ENCODE results near the gene FNDC1.

FNDC1 gene

GRCh38 chr6:159170999-159171712 lies 2.0 kb downstream of the FNDC1 start:
- H3K4me3 ChIP-seq (ENCODE audit: low read depth, low read length) = no peak overlapping the region
- no peak for TF ChIP-seq CTCF (IDR thresholded peaks at IDR 0.05; ENCODE audit: borderline replicate concordance, insufficient read depth, low read depth, low read length)

GRCh38 chr6:159172091-159172491 lies 2.9 kb downstream of the FNDC1 start:
- H3K4me3 ChIP-seq (ENCODE audit: low read depth, low read length) = no peak overlapping the region
- TF ChIP-seq CTCF (IDR thresholded peaks at IDR 0.05; ENCODE audit: borderline replicate concordance, insufficient read depth, low read depth, low read length) = no peak

GRCh38 chr6:159174263-159174969 lies 5.2 kb downstream of the FNDC1 start:
- no peak overlapping the region for H3K4me3 ChIP-seq (ENCODE audit: low read depth, low read length)
- TF ChIP-seq CTCF (IDR thresholded peaks at IDR 0.05; ENCODE audit: borderline replicate concordance, insufficient read depth, low read depth, low read length) = peak; percentile 96

- TF ChIP-seq CTCF (IDR thresholded peaks at IDR 0.05; ENCODE audit: borderline replicate concordance, insufficient read depth, low read depth, low read length) = no peak
Observed at GRCh38 chr6:159176913-159177312, 7.7 kb downstream of the FNDC1 start.

GRCh38 chr6:159178847-159179246 lies 9.6 kb downstream of the FNDC1 start:
- no peak for TF ChIP-seq CTCF (IDR thresholded peaks at IDR 0.05; ENCODE audit: borderline replicate concordance, insufficient read depth, low read depth, low read length)
- no peak overlapping the region for H3K4me3 ChIP-seq (ENCODE audit: low read depth, low read length)

More at GRCh38 chr6:159176913-159177312, 7.7 kb downstream of the FNDC1 start:
- no peak overlapping the region for H3K4me3 ChIP-seq (ENCODE audit: low read depth, low read length)

- H3K4me3 ChIP-seq (ENCODE audit: low read depth, low read length) = no peak overlapping the region
Observed at GRCh38 chr6:159180001-159180400, 10.8 kb downstream of the FNDC1 start.

More at GRCh38 chr6:159180001-159180400, 10.8 kb downstream of the FNDC1 start:
- TF ChIP-seq CTCF (IDR thresholded peaks at IDR 0.05; ENCODE audit: borderline replicate concordance, insufficient read depth, low read depth, low read length) = no peak
